Activated CD8-positive, alpha-beta memory T cell treated with anti-CD3 and anti-CD28 coated beads for 48 hours (primary cell): ENCODE data around the gene ZDHHC14.

ENCODE experiments used
- DNase-seq, 3 experiments: peaks; one replicate each; pipeline ENCODE4 v3.0.0-alpha.2; 2020; ENCODE audit warnings: low read depth in 2 of 3, low spot score in 2 of 3

ZDHHC14 gene

DNA sequence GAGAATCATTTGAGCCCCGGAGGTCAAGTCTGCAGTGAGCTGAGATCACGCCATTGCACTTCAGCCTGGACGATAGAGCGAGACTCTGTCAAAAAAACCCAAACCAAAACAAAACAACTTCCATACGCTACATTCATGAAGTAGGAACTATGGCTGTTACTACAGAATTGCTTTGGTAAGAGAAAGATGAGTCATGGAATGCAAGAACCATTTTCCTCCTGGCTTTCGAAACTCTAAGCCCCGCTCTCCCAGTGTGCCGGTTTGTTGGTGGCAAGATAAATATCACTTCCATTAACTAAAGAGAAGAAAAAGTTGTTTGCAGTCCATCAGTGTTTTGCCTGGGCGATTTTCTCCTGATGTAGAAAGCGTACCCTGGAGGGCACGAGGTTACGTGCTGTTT lies 61.3 kb downstream of the ZDHHC14 start:
- DNase-seq, result no peak

DNA sequence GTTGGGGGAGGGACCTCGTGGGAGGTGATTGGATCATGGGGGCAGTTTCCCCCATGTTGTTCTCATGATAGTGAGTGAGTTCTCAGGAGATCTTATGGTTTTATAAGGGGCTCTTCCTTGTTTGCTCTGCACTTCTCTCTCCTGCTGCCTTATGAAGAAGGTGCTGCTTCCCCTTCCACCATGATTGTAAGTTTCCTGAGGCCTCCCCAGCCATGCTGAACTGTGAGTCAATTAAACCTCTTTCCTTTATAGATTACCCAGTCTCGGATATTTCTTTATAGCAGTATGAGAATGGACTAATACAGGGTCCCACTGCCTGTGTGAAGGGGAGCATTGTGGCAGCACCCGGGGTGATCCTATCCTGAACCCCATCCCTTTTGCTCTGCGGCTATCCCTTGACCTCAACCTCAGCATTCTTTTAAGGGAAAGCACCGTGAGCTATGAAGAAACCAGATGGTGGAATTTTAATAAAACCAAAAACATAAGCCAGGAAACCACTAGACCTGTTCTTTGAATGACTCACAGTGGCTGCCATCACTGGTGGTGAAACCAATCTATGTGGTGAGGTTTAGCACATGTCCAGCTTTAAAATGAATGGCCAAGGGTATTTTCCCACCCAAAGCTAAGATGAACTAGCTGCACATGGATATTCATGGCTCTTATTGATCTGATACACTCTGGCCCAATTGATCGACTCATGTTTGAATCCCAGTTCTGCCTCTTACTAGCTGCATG lies 62.2 kb downstream of the ZDHHC14 start:
- no peak for DNase-seq

GRCh38 chr6:157445277-157446009 lies 64.5 kb downstream of the ZDHHC14 start:
- no peak for DNase-seq

- no peak for DNase-seq
These were observed 66.7 kb downstream of the ZDHHC14 start for GRCh38 chr6:157447735-157448134.

DNA sequence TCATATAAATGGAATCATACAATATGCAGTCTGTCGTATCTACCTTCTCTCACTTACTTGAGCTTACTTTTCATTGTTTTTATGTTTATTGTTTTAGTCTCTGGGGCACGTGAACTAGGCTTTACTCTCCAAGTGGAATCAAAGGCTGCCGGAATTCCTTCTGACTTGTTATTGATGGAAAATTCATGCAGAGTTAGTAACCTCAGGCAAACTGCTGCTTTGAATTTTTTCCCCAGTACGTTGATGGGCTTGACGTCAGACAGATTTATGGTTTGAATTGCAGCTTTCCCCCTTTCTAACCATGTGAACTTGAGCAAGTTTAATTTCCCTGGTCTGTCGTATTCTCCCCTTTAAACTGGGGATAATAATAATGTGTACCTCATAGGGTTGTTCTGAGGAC lies 68.6 kb downstream of the ZDHHC14 start:
- no peak for DNase-seq

DNA sequence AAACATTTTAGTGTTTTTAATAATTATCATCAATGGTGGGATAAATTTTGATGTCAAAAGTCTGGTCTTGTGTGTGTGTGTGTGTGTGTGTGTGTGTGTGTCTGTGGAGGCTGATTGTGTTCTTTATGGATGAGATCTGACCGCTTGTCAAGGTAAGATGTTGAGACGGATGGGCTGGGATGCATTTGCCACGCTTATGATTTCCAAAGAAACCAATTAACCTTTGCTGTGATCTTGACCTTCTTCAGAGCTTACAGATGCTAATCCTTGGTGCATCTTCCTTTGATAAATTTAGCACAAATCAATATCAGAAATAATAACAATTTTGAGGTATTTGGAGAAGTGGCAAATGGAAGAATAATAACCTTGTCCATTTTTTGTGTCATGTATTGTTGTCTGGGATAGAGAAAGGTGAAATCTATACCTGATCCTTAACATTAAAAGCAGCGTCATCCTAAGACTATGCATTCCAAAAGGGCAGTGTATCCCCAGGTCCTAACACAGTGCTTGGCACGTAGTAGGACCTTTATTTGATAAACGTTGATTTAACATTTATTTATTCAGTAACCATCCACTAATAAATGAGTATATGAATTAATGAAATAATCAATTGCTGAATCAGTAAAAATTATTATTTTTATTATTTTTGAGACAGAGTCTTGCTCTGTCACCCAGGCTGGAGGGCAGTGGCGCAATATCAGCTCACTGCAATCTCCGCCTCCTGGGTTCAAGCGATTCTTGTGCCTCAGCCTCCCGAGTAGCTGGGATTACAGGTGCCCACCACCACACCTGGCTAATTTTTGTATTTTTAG lies 70.1 kb downstream of the ZDHHC14 start:
- DNase-seq, result no peak

DNA sequence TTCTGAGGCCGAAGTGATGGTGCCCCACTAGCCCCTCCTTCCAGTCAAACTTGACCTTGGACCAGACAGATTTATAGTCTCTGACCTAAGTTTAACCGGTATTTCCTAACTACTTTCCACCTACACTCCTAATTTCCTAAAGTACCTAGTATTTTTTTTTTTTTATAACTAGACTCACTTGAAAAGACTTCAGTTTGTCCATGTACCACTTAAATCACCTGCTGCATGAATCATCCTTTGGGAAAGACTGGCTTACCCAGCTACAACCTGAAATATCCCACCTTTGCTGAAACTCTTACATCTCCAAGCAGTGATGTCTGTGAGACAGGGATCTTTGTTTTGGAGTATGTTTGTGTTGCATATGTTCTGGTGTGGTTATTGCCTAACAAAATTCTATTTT lies 71.1 kb downstream of the ZDHHC14 start:
- DNase-seq, result no peak

GRCh38 chr6:157453131-157453530 lies 72.1 kb downstream of the ZDHHC14 start:
- DNase-seq, result no peak

DNA sequence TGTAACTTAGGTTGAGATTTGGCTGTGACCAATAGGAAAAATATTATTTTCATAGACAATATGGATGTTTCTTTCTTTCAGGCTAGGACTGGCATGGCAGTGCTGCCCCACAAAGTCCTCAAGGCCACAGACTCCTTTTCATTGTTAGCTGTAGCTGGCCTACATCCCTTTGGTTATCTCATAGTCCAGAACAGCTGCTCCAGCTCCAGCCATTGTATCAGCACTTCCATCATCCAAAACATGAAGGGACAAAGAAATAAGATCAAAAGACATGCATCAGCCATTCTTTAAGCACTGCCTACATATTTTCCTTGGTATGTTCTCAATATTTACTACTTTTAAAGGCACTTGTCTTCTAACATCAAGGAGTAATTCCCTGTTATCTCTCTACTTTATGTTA lies 73.0 kb downstream of the ZDHHC14 start:
- no peak for DNase-seq

GRCh38 chr6:157454762-157455714 lies 74.0 kb downstream of the ZDHHC14 start:
- no peak for DNase-seq

- DNase-seq, result no peak
These were observed 74.9 kb downstream of the ZDHHC14 start for GRCh38 chr6:157455731-157456523.

DNA sequence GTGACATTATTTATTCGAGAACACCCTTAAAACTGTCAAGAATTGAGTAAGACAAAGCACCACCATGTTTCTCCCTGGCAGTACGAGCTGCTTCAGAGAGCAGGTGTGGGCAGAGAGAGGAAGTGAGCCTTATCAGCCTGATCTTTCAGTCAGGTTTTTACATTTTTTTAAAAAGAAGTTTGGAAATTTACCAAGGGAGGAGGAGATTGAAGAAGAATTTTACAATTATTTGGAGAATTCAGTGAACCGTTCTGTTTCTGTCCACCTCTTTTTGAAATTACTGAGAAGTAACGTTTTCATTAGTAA lies 75.5 kb downstream of the ZDHHC14 start:
- no peak for DNase-seq

GRCh38 chr6:157457787-157458186 lies 76.8 kb downstream of the ZDHHC14 start:
- no peak for DNase-seq

GRCh38 chr6:157459327-157459726 lies 78.3 kb downstream of the ZDHHC14 start:
- no peak for DNase-seq

GRCh38 chr6:157460182-157460999 lies 79.4 kb downstream of the ZDHHC14 start:
- DNase-seq, result no peak

DNA sequence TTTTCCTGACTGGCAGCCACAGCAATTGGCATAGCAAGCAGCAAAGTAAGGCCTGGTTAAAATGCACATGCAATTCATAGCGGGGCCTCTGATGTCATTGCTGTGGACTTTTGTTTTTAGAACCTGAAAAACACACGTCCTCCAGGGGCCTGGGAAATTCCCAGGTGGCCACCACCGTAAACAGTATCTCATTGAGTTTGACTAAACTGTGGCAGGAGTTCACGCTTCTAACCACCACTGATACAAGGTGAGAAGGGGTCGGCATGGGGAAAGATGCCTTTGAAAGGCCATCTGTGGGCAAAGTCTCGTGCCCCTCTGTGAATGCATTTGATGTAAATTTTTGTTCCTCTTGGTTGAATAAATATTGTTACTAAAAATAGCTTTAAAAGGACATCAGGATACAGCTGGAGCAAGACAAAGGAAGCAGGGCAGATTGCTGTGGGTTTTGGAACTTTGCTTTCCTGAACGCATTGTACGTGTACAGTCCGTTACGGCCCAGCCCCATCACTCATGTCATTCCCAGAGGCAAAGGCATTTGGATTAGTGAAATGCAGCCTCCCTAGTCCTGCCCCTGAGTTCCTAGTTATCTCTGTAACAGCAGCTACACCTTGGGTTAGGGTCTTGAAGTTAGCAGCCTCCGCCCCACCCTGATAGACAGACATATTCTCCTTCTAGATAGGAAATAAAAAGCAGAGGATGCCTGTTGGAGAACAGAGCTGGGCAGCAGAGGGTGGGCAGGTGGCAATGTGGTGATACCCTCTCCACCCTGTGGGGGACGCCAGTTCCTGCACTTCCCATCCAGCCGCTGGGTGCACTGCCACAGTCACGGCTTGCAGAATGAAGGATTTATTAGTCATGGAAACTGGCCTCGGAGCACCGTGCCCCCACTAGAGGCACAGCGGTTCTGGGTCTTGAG lies 80.3 kb downstream of the ZDHHC14 start:
- DNase-seq, result peak in 2 of 3 experiments; percentile 41 to 55

DNA sequence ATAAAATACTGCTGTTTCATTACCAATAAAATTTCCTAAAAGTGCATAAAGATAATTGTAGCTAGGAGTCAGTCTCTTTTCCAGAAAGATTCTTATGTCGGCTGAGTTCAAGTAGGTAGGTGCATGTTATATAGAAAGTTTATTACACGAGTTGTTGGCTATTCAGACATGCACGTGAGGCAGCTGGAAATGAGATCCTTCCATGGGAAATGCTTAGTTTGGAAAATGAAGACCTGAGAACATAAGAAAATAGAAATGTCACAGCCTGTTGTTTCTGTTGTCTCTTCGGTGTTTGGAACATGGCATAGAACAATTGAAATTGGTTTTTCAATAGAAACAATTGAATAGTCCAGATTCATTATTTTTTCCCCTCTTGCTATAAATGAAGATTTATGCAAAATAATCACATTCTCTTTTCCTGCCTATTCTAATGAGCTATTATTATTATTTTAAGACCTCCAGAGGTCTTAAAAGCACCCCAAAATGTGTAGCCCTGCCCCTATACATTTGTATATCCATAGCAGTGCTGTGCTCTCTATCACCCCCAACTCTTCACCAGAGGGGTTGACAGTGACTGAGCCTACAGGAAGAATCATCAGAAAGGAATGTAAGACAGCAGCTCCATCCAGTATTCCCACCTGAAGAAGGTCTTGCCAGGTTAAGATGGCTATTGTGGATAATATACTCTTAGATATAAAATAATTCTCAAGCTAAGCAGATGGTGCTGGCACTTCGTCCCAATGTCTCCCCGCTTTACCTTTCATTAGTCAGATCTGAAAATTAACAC lies 82.2 kb downstream of the ZDHHC14 start:
- DNase-seq, result no peak
